Adrenal gland (tissue), 12 donors: ENCODE measurements around the gene DENND4A. TPM values are rescaled to one million over a fixed set of nuclear protein-coding genes. Genes with fewer than 3 reads are reported as not detected.

Experiments
- DNase-seq, 7 donors: peaks; one replicate each; pipeline ENCODE4 v3.0.0-alpha.2; 2019 to 2020
- H3K27ac ChIP-seq, 5 donors: fragments of 200-600 bp; sonication (generic) in 4 of 5; 1 replicate in 3 of 5; 2 replicates in 2 of 5; pipeline versions ENCODE4 v1.5.1 to v1.8.0; 2016 to 2020; ENCODE audit warnings: mild to moderate bottlenecking in 1 of 5
- H3K27me3 ChIP-seq: fragments of 200-600 bp; 2 replicates; pipeline ENCODE4 v1.8.0; 2021
- H3K36me3 ChIP-seq, 2 donors: fragments of 200-600 bp; replicated peaks in 1 of 2; 1 replicate in 1 of 2; 2 replicates in 1 of 2; pipeline versions ENCODE4 v1.5.1 to v1.8.0; 2018 to 2022
- H3K4me1 ChIP-seq, 2 donors: fragments of 200-600 bp; replicated peaks in 1 of 2; 1 replicate in 1 of 2; 2 replicates in 1 of 2; pipeline versions ENCODE4 v1.5.1 to v1.8.0; 2018 to 2021
- H3K4me3 ChIP-seq, 4 donors: fragments of 200-600 bp; sonication (generic) in 3 of 4; one replicate each; pipeline ENCODE4 v1.5.1; 2016 to 2018
- H3K9me3 ChIP-seq, 3 donors: fragments of 200-600 bp; sonication (generic) in 1 of 3; replicated peaks in 1 of 3; 1 replicate in 2 of 3; 2 replicates in 1 of 3; pipeline versions ENCODE4 v1.5.1 to v1.8.0; 2016 to 2021
- POLR2A ChIP-seq, 2 donors: fragments of 450-650 bp; IDR thresholded peaks; one replicate each; pipeline ENCODE4 v1.6.1; 2017; ENCODE audit warnings: antibody characterized with exemption in 2 of 2, mild to moderate bottlenecking in 2 of 2, moderate library complexity in 1 of 2
- WGBS, 4 donors: extraction: QIAGEN DNeasy Blood & Tissue Kit in 2 of 4; methylation state at CpG; one replicate each; pipeline versions ENCODE4 v1.1.5 to v1.1.7; 2013 to 2017; 5-methylcytosine and 5-hydroxymethylcytosine counted together
- intact Hi-C, 2 donors: fragments of 100-400 bp; cut with DNase I; formaldehyde crosslinking; loops; one replicate each; pipeline versions ENCODE4 v1.14.1 to v1.15.0; 2022 to 2023
- polyA plus RNA-seq, 3 donors: library from polyadenylated mRNA; stranded (reverse); fragments of 200-250 nt in 2 of 3; fragments of 350-450 nt in 1 of 3; fragmentation: Illumina TruSeq in 1 of 3; extraction: RNeasy Lipid Tissue Mini Kit (QIAGEN cat#74804) in 1 of 3; gene quantifications; one replicate each; pipeline ENCODE4 v1.2.3, GENCODE V29; 2013 to 2014
- total RNA-seq, 9 donors: library from RNA; depleted of rRNA in 4 of 9; stranded (reverse); fragments of >200 nt in 4 of 9; fragments of 120-200 nt in 1 of 9; fragmentation: NEBNext Ultra II Directional in 1 of 9; extraction: Animal tissue kit (Norgen Biotek cat#: 25700) in 1 of 9; gene quantifications; one replicate each; pipeline versions ENCODE4 v1.1.0 to v1.2.4, GENCODE V29; 2013 to 2023
- TF ChIP-seq, protein P1 (sequence below), 6 experiments: fragments of 450-650 bp in 4 of 6; fragments of 200-600 bp in 2 of 6; sonication (generic) in 1 of 6; IDR thresholded peaks; 1 replicate in 5 of 6; 2 replicates in 1 of 6; pipeline versions ENCODE4 v1.5.1 to v1.8.0; 2016 to 2021; ENCODE audit warnings: antibody characterized with exemption in 6 of 6, mild to moderate bottlenecking in 2 of 6, moderate library complexity in 1 of 6
- donor health status: healthy with polysubstance abuse.
- donor health status: Bipolar disorder and iron deficiency.
- donor health status: DM: yes; HTN: yes; CAD: no.
- donor health status: DM: no; HTN: no; CAD: no.
- donor health status: DM: no; HTN: no; CAD: no.
- donor health status: DM: yes; HTN: yes; CAD: no.

Gene DENND4A
- total and polyA plus RNA-seq, 12 donors: 12.9 to 51.8 (median 35.0) TPM

- Histone ChIP-seq H3K9me3 (no peaks in the 10 kb centered on the region), H3K4me3 (no peak overlapping the region), H3K27me3 (no peaks in the 10 kb centered on the region), H3K4me1 (no peaks in the 10 kb centered on the region), H3K36me3 (no peaks in the 10 kb centered on the region), H3K27ac (no peak overlapping the region)
- DNase-seq: no peak
- intact Hi-C loops: no loop called here
- 90 to 95% (median 93%) methylated on average over 2 of the region's 2 CpGs for WGBS, 4 donors
- no peak for TF ChIP-seq POLR2A (IDR thresholded peaks at IDR 0.05)
- TF ChIP-seq, protein P1, sequence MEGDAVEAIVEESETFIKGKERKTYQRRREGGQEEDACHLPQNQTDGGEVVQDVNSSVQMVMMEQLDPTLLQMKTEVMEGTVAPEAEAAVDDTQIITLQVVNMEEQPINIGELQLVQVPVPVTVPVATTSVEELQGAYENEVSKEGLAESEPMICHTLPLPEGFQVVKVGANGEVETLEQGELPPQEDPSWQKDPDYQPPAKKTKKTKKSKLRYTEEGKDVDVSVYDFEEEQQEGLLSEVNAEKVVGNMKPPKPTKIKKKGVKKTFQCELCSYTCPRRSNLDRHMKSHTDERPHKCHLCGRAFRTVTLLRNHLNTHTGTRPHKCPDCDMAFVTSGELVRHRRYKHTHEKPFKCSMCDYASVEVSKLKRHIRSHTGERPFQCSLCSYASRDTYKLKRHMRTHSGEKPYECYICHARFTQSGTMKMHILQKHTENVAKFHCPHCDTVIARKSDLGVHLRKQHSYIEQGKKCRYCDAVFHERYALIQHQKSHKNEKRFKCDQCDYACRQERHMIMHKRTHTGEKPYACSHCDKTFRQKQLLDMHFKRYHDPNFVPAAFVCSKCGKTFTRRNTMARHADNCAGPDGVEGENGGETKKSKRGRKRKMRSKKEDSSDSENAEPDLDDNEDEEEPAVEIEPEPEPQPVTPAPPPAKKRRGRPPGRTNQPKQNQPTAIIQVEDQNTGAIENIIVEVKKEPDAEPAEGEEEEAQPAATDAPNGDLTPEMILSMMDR (IDR thresholded peaks at IDR 0.05): no peak
These were observed 109.6 kb downstream of the DENND4A start for GRCh38 chr15:65682404-65682911.

DNA sequence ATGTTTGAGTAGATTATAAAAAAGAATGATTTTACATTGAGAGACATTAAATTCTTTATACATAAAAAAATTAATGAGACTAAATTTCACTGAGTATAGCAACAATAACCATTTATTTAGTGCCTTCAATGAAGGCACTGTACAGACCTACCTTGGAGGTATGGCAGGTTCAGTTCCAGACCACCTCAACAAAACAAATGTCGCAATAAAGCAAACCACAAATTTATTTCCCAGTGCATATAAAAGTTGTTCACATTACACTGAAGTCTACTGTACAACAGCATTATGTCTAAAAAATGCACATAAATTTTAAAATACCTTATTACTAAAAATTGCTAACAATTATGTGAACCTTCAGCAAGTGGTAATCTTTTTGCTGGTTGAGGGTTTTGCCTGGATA is 111.5 kb downstream of the DENND4A start:
- Histone ChIP-seq H3K27me3 (no peaks in the 10 kb centered on the region), H3K9me3 (no peaks in the 10 kb centered on the region), H3K4me1 (no peaks in the 10 kb centered on the region), H3K27ac (no peak overlapping the region), H3K4me3 (no peak overlapping the region), H3K36me3 (no peaks in the 10 kb centered on the region)
- DNase-seq: no peak
- TF ChIP-seq, protein P1 (IDR thresholded peaks at IDR 0.05): no peak
- no peak for TF ChIP-seq POLR2A (IDR thresholded peaks at IDR 0.05)
- WGBS, 4 donors: 95 to 100% (median 98%) methylated on average over 1 of the region's 1 CpG
- intact Hi-C loops: no loop called here

GRCh38 chr15:65676123-65676522 is 116.0 kb downstream of the DENND4A start:
- WGBS, 4 donors: 80 to 91% (median 87%) methylated on average over 2 of the region's 2 CpGs
- Histone ChIP-seq H3K27ac (no peak overlapping the region), H3K27me3 (no peaks in the 10 kb centered on the region), H3K4me3 (no peak overlapping the region), H3K9me3 (no peaks in the 10 kb centered on the region), H3K36me3 (peaks cover 0 to 13% of the 10 kb centered on the region in 2 donors), H3K4me1 (no peaks in the 10 kb centered on the region)
- no peak for TF ChIP-seq POLR2A (IDR thresholded peaks at IDR 0.05)
- TF ChIP-seq, protein P1 (IDR thresholded peaks at IDR 0.05): no peak
- intact Hi-C loops: no loop called here
- no peak for DNase-seq

DNA sequence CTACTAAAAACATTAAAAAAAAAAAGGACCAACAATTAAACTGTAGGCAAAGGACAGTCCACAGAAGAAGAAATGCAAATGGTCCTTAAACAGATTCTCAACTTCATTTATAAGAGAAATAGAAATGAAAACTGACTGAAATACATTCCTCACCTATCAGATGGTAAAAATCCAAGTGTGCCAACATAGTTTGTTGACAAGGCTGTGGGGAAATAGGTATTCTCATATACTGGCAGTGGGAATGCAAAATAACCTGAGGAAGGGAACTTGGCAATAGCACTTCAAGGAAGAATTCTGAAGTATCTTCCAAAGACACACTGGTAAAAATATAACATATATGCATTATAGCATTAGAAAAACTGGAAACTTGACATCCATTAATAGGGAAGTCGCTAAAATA is 116.5 kb downstream of the DENND4A start:
- intact Hi-C loops: no loop called here
- TF ChIP-seq POLR2A (IDR thresholded peaks at IDR 0.05): no peak
- TF ChIP-seq, protein P1 (IDR thresholded peaks at IDR 0.05): no peak
- peaks cover 0 to 18% of the 10 kb centered on the region in 2 donors for H3K36me3 ChIP-seq

More for the DNA sequence above, 116.5 kb downstream of the DENND4A start:
- Histone ChIP-seq H3K4me3 (no peak overlapping the region), H3K27ac (no peak overlapping the region), H3K4me1 (no peaks in the 10 kb centered on the region), H3K27me3 (no peaks in the 10 kb centered on the region), H3K9me3 (no peaks in the 10 kb centered on the region)
- 69 to 93% (median 88%) methylated on average over 1 of the region's 1 CpG for WGBS, 4 donors
- DNase-seq: no peak
